Renal pelvis (tissue), 4 donors: ENCODE measurements around the gene KRTAP20-1. TPM values are rescaled to one million over a fixed set of nuclear protein-coding genes. Genes with fewer than 3 reads are reported as not detected.

Source experiments
- DNase-seq: peaks from one replicate; pipeline ENCODE4 v3.0.0-alpha.2; 2013
- polyA plus RNA-seq, 3 donors: library from polyadenylated mRNA; unstranded; fragments of 120-200 nt; gene quantifications; one replicate each; pipeline ENCODE4 v1.2.1, GENCODE V29; 2013; ENCODE audit not compliant: insufficient read length in 3 of 3

Gene KRTAP20-1
- polyA plus RNA-seq, 3 donors, result not detected

DNA sequence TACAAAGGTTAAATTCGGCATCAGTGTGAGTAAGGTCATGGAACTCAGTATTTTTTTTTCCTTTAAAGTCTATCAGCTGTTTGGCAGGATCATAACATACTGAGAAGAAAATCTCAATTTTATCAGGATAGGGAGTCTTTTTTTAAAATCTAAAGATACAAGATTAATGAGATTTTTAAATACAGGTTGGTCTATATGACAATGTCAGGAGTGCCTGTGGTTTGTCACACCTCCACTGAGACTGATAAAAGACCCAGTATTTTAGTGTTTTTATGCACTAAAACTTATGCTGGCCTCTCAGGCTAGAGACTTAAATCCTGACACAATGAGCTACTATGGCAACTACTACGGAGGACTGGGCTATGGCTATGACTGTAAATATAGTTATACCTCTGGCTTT, 26.3 kb downstream of the KRTAP20-1 start, which contains the start of gene KRTAP20-3:
TSS of gene KRTAP20-3 (plus strand) at position 301 of the 400 bp plus-strand sequence.
- no peak for DNase-seq

DNA sequence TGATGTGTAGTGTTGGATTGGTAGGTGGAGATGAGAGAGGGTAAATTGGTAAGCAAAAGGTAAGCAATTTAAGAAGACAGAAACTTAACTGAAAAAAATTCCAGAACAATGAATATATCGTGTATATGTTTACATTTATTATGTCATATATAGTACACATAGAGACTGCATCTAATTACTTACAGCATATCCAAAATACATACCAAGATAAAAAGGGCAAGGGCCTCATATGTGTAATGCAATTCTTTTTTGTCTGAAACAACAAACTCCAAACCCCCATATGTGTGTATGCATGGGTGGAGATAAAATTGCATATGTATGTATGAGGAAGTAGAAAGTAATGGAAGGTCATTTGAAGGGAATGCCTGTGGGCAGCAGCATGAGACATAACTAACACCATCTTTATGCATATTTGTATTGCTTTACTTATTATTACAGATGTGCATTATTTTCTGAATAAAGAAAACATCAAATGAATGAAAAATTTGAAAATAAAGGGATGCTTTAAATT, 30.7 kb downstream of the KRTAP20-1 start:
- no peak for DNase-seq

DNA sequence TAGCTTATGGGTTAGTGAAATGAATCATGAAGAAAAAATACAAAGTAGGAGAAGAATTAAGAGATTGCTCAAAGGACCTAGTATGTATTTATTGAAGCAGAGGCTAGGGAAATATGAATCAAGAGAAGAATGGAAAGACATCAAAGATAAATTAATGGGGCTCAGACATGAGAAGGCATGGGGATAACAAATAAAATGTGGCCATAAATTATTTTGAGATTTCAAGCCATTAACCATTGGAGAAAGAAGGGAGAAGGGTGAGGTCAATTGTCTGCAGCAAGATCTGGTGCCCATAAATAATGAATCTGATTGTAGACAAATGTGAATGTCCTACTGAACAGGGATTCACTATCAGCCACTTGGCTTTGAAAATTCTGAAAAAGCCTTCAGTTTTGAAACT, 36.7 kb downstream of the KRTAP20-1 start:
- no peak for DNase-seq

Other genes with a start within 250 kb of the KRTAP20-1 start
- not detected for gene KRTAP13-2, start 244.2 kb upstream of the KRTAP20-1 start, polyA plus RNA-seq
- gene KRTAP13-1, start 220.4 kb upstream of the KRTAP20-1 start, polyA plus RNA-seq, result not detected
- not detected for gene KRTAP13-3, start 190.5 kb upstream of the KRTAP20-1 start, polyA plus RNA-seq
- gene KRTAP13-4, start 186.2 kb upstream of the KRTAP20-1 start, polyA plus RNA-seq, result not detected
- gene KRTAP15-1, start 176.2 kb upstream of the KRTAP20-1 start, polyA plus RNA-seq, result not detected
- not detected for gene KRTAP19-1, start 136.1 kb upstream of the KRTAP20-1 start, polyA plus RNA-seq
- not detected for gene KRTAP19-2, start 129.0 kb upstream of the KRTAP20-1 start, polyA plus RNA-seq
- gene KRTAP19-3, start 124.4 kb upstream of the KRTAP20-1 start, polyA plus RNA-seq, result not detected
- not detected for gene KRTAP19-4, start 119.3 kb upstream of the KRTAP20-1 start, polyA plus RNA-seq
- gene KRTAP19-5, start 114.3 kb upstream of the KRTAP20-1 start, polyA plus RNA-seq, result not detected
- not detected for gene KRTAP19-6, start 74.6 kb upstream of the KRTAP20-1 start, polyA plus RNA-seq
- gene KRTAP19-7, start 55.1 kb upstream of the KRTAP20-1 start, polyA plus RNA-seq, result not detected
- gene KRTAP22-2, start 26.0 kb upstream of the KRTAP20-1 start, polyA plus RNA-seq, result not detected
- gene KRTAP6-3, start 24.0 kb upstream of the KRTAP20-1 start, polyA plus RNA-seq, result not detected
- gene KRTAP6-2, start 17.5 kb upstream of the KRTAP20-1 start, polyA plus RNA-seq, result not detected
- gene KRTAP22-1, start 15.3 kb upstream of the KRTAP20-1 start, polyA plus RNA-seq, result not detected
- gene KRTAP6-1, start 2.5 kb upstream of the KRTAP20-1 start, polyA plus RNA-seq, result not detected
- gene KRTAP20-4, start 4.2 kb downstream of the KRTAP20-1 start, polyA plus RNA-seq, result not detected
- not detected for gene KRTAP20-2, start 18.8 kb downstream of the KRTAP20-1 start, polyA plus RNA-seq
- gene KRTAP20-3, start 26.4 kb downstream of the KRTAP20-1 start, polyA plus RNA-seq, result not detected
- not detected for gene KRTAP21-3, start 102.4 kb downstream of the KRTAP20-1 start, polyA plus RNA-seq
- gene KRTAP21-2, start 130.8 kb downstream of the KRTAP20-1 start, polyA plus RNA-seq, result not detected
- not detected for gene KRTAP21-1, start 139.0 kb downstream of the KRTAP20-1 start, polyA plus RNA-seq
- gene KRTAP8-1, start 196.8 kb downstream of the KRTAP20-1 start, polyA plus RNA-seq, result not detected
- gene KRTAP7-1, start 213.3 kb downstream of the KRTAP20-1 start, polyA plus RNA-seq, result not detected